GM23338 (cell line): ENCODE results near the gene NIFK. TPM values are rescaled to one million over a fixed set of nuclear protein-coding genes. Genes with fewer than 3 reads are reported as not detected.

ENCODE experiments used
- ATAC-seq: fragments of 200-7000 bp; cut with Tn5 transposase; 3 replicates; pipeline ENCODE4 v1.9.1; 2020
- DNase-seq: peaks from one replicate; pipeline ENCODE4 v3.0.0-alpha.2; 2015; ENCODE audit warnings: low spot score
- H2AFZ ChIP-seq: fragments of 200-600 bp; sonication (generic); 2 replicates; pipeline ENCODE4 v1.8.0; 2016; ENCODE audit warnings: antibody characterized with exemption, mild to moderate bottlenecking, moderate library complexity
- H3F3A ChIP-seq: fragments of 200-600 bp; sonication (generic); replicated peaks from 2 replicates; pipeline ENCODE4 v1.8.0; 2017; ENCODE audit warnings: antibody characterized with exemption, mixed run types, low read depth
- H3K27ac ChIP-seq: fragments of 200-600 bp; sonication (generic); 2 replicates; pipeline ENCODE4 v1.6.1; 2016; ENCODE audit warnings: low read depth
- H3K27me3 ChIP-seq: fragments of 200-600 bp; sonication (generic); 2 replicates; pipeline ENCODE4 v1.8.0; 2016; ENCODE audit warnings: mild to moderate bottlenecking, mixed run types, moderate library complexity; ENCODE audit not compliant: insufficient read depth
- H3K36me3 ChIP-seq: fragments of 200-600 bp; sonication (generic); 2 replicates; pipeline ENCODE4 v1.8.0; 2016; ENCODE audit warnings: mild to moderate bottlenecking; ENCODE audit not compliant: insufficient read depth
- H3K4me1 ChIP-seq: fragments of 200-600 bp; sonication (generic); 2 replicates; pipeline ENCODE4 v1.8.0; 2016; ENCODE audit warnings: mild to moderate bottlenecking, moderate library complexity; ENCODE audit not compliant: insufficient read depth
- H3K4me2 ChIP-seq: fragments of 200-600 bp; sonication (generic); 2 replicates; pipeline ENCODE4 v1.7.1; 2017; ENCODE audit warnings: mixed run types
- H3K4me3 ChIP-seq: fragments of 200-600 bp; sonication (generic); 2 replicates; pipeline ENCODE4 v1.6.1; 2016; ENCODE audit warnings: mixed run types
- H3K79me2 ChIP-seq: fragments of 200-600 bp; sonication (generic); replicated peaks from 2 replicates; pipeline ENCODE4 v1.8.0; 2017; ENCODE audit warnings: mild to moderate bottlenecking; ENCODE audit not compliant: insufficient read depth
- H3K9me2 ChIP-seq: fragments of 200-600 bp; sonication (generic); 2 replicates; pipeline ENCODE4 v1.8.0; 2017; ENCODE audit not compliant: insufficient read depth
- H4K20me1 ChIP-seq: fragments of 200-600 bp; sonication (generic); replicated peaks from 2 replicates; pipeline ENCODE4 v1.8.0; 2017; ENCODE audit warnings: mild to moderate bottlenecking; ENCODE audit not compliant: insufficient read depth
- H3K27ac Mint-ChIP-seq: 2 replicates; pipeline ENCODE4 v1.8.0; 2020; ENCODE audit warnings: inconsistent platforms, mild to moderate bottlenecking, moderate library complexity, mixed read lengths
- H3K27me3 Mint-ChIP-seq: 3 replicates; pipeline ENCODE4 v1.8.0; 2022; ENCODE audit warnings: low read depth, mild to moderate bottlenecking, moderate library complexity, mixed read lengths, inconsistent platforms; ENCODE audit not compliant: insufficient read depth, poor library complexity
- H3K36me3 Mint-ChIP-seq: 3 replicates; pipeline ENCODE4 v1.8.0; 2021; ENCODE audit warnings: low read depth, mild to moderate bottlenecking, inconsistent platforms, moderate library complexity, mixed read lengths
- H3K4me1 Mint-ChIP-seq: 3 replicates; pipeline ENCODE4 v1.8.0; 2020; ENCODE audit warnings: mild to moderate bottlenecking, inconsistent platforms, mixed read lengths
- H3K4me3 Mint-ChIP-seq: 3 replicates; pipeline ENCODE4 v1.8.0; 2021; ENCODE audit warnings: moderate library complexity, mild to moderate bottlenecking, inconsistent platforms, mixed read lengths
- H3K9me3 Mint-ChIP-seq: 3 replicates; pipeline ENCODE4 v1.8.0; 2020; ENCODE audit warnings: moderate library complexity, mild to moderate bottlenecking, inconsistent platforms, mixed read lengths
- EZH2phosphoT487 ChIP-seq: fragments of 200-600 bp; sonication (generic); IDR thresholded peaks from one replicate; pipeline ENCODE4 v1.8.1; 2018; ENCODE audit warnings: antibody characterized with exemption; ENCODE audit not compliant: unreplicated experiment
- JUNB ChIP-seq: IDR thresholded peaks from one replicate; pipeline ENCODE4 v1.6.1; 2016; ENCODE audit warnings: antibody characterized with exemption; ENCODE audit not compliant: unreplicated experiment
- NANOG ChIP-seq: IDR thresholded peaks from 2 replicates; pipeline ENCODE4 v1.6.1; 2016; ENCODE audit warnings: antibody characterized with exemption, borderline replicate concordance
- POLR2AphosphoS5 ChIP-seq: IDR thresholded peaks from 2 replicates; pipeline ENCODE4 v1.6.1; 2016; ENCODE audit warnings: antibody characterized with exemption, low read depth
- STAT1 ChIP-seq: IDR thresholded peaks from one replicate; pipeline ENCODE4 v1.6.1; 2016; ENCODE audit warnings: antibody characterized with exemption; ENCODE audit not compliant: unreplicated experiment
- ZNF114 ChIP-seq: fragments of 250-450 bp; sonication (Bioruptor Pico); IDR thresholded peaks from 2 replicates; pipeline ENCODE4 v1.5.0; 2020; ENCODE audit warnings: mild to moderate bottlenecking, moderate library complexity
- ZNF331 ChIP-seq: fragments of 250-450 bp; sonication (Bioruptor Pico); IDR thresholded peaks from 2 replicates; pipeline ENCODE4 v1.5.0; 2020; ENCODE audit warnings: low read depth, mild to moderate bottlenecking, moderate library complexity
- polyA plus RNA-seq: library from polyadenylated mRNA; unstranded; fragments of >200 nt; fragmentation: Nextera tagmentation; extraction: Ambion mirVana; gene quantifications from 2 replicates; pipeline ENCODE4 v1.2.1, GENCODE V29; 2016
- total RNA-seq: library from RNA; depleted of rRNA; stranded (reverse); fragments of >200 nt; shearing (Covaris generic); gene quantifications from 2 replicates; pipeline ENCODE4 v1.2.3, GENCODE V29; 2014
- TF ChIP-seq, protein P1 (sequence below): fragments of 250-450 bp; sonication (Bioruptor Pico); IDR thresholded peaks from 2 replicates; pipeline ENCODE4 v1.5.0; 2020; ENCODE audit warnings: mild to moderate bottlenecking, moderate library complexity
- TF ChIP-seq, protein P2 (sequence below): IDR thresholded peaks from 2 replicates; pipeline ENCODE4 v1.6.1; 2016; ENCODE audit warnings: antibody characterized with exemption
- TF ChIP-seq, protein P3 (sequence below): IDR thresholded peaks from one replicate; pipeline ENCODE4 v1.6.1; 2018; ENCODE audit warnings: antibody characterized with exemption; ENCODE audit not compliant: unreplicated experiment

NIFK gene
- total and polyA plus RNA-seq, 2 experiments from 2014 or later: 106 to 289 TPM

DNA sequence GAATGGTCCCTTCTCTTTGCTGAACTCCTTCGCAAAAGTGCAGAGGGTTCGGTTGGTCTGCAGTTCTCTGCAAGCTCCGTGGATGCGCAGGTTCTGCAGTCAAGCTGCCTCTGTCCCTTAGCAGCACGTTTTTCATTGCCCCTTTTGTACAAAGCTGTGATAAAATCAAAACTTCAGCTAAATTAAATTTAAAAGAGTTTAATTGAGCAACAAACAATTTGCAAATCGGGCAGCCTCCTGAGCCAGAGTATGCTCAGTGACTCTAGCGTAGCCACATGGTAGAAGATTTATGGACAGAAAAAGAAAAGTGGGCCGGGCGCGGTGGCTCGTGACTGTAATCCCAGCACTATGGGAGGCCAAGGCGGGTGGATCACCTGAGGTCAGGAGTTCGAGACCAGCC is 37.6 kb upstream of the NIFK start (continued):
- TF ChIP-seq, protein P1, sequence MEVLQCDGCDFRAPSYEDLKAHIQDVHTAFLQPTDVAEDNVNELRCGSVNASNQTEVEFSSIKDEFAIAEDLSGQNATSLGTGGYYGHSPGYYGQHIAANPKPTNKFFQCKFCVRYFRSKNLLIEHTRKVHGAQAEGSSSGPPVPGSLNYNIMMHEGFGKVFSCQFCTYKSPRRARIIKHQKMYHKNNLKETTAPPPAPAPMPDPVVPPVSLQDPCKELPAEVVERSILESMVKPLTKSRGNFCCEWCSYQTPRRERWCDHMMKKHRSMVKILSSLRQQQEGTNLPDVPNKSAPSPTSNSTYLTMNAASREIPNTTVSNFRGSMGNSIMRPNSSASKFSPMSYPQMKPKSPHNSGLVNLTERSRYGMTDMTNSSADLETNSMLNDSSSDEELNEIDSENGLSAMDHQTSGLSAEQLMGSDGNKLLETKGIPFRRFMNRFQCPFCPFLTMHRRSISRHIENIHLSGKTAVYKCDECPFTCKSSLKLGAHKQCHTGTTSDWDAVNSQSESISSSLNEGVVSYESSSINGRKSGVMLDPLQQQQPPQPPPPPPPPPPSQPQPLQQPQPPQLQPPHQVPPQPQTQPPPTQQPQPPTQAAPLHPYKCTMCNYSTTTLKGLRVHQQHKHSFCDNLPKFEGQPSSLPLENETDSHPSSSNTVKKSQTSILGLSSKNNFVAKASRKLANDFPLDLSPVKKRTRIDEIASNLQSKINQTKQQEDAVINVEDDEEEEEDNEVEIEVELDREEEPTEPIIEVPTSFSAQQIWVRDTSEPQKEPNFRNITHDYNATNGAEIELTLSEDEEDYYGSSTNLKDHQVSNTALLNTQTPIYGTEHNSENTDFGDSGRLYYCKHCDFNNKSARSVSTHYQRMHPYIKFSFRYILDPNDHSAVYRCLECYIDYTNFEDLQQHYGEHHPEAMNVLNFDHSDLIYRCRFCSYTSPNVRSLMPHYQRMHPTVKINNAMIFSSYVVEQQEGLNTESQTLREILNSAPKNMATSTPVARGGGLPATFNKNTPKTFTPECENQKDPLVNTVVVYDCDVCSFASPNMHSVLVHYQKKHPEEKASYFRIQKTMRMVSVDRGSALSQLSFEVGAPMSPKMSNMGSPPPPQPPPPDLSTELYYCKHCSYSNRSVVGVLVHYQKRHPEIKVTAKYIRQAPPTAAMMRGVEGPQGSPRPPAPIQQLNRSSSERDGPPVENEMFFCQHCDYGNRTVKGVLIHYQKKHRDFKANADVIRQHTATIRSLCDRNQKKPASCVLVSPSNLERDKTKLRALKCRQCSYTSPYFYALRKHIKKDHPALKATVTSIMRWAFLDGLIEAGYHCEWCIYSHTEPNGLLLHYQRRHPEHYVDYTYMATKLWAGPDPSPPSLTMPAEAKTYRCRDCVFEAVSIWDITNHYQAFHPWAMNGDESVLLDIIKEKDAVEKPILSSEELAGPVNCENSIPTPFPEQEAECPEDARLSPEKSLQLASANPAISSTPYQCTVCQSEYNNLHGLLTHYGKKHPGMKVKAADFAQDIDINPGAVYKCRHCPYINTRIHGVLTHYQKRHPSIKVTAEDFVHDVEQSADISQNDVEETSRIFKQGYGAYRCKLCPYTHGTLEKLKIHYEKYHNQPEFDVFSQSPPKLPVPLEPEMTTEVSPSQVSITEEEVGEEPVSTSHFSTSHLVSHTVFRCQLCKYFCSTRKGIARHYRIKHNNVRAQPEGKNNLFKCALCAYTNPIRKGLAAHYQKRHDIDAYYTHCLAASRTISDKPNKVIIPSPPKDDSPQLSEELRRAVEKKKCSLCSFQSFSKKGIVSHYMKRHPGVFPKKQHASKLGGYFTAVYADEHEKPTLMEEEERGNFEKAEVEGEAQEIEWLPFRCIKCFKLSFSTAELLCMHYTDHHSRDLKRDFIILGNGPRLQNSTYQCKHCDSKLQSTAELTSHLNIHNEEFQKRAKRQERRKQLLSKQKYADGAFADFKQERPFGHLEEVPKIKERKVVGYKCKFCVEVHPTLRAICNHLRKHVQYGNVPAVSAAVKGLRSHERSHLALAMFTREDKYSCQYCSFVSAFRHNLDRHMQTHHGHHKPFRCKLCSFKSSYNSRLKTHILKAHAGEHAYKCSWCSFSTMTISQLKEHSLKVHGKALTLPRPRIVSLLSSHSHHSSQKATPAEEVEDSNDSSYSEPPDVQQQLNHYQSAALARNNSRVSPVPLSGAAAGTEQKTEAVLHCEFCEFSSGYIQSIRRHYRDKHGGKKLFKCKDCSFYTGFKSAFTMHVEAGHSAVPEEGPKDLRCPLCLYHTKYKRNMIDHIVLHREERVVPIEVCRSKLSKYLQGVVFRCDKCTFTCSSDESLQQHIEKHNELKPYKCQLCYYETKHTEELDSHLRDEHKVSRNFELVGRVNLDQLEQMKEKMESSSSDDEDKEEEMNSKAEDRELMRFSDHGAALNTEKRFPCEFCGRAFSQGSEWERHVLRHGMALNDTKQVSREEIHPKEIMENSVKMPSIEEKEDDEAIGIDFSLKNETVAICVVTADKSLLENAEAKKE (CRISPR knock-in tag): no peak
- no peak for TF ChIP-seq JUNB
- no peak for TF ChIP-seq ZNF331 (CRISPR knock-in tag)
- no peak for TF ChIP-seq POLR2AphosphoS5
- TF ChIP-seq STAT1: no peak
- TF ChIP-seq NANOG: no peak

DNA sequence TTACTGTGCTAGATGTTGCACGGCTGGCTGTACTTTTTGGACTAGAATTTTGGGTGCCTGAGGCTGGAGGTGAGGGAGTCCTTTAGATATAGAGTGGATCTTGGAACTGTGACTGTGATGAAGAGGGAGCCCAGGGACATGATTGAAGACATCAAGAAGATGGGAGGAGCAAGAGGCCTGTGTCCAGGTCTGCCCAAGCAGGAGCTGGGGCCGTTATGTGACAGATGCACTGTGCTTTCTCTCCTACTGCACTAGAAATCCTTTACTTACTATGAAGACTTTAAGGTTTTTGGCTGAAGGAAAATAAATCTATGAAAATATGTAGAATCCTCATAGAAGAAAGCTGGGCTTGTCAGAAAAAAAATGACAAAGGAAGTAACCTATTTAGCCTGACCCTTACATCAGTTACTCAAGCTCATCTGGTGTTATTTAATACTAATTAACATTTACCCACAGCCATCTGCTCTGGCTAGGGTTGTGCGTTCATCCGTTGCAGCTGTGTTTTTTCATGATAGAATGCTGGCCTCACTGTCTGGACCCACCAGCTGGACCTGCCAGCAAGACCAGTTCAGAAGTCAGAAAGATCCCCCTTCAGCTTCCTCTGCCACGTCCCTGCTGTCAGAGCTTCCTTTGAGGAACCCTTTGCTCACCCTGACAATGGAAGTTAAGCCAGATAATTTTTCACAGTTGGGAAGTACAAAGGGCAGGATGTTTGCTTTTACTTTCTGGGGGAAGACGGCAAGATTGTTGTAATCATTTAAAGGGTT is 35.5 kb upstream of the NIFK start:
- Histone ChIP-seq H3K9me2 (no peaks in the 10 kb centered on the region), H3K4me1 (peaks cover 5% of the 10 kb centered on the region; the same call in 1 of the 2 replicates), H3K79me2 (no peaks in the 10 kb centered on the region), H4K20me1 (0 out of 2 replicates have a peak, but pooled peaks cover 6% of the 10 kb centered on the region), H3K27me3 (no peaks in the 10 kb centered on the region), H3K27ac (no peak overlapping the region), H3F3A (0 out of 2 replicates have a peak, but pooled peaks cover 4% of the 10 kb centered on the region), H3K4me3 (no peak overlapping the region), H3K4me2 (no peak overlapping the region), H2AFZ (no peak overlapping the region), H3K36me3 (peaks cover 15% of the 10 kb centered on the region)
- no peak for DNase-seq
- TF ChIP-seq, protein P2, sequence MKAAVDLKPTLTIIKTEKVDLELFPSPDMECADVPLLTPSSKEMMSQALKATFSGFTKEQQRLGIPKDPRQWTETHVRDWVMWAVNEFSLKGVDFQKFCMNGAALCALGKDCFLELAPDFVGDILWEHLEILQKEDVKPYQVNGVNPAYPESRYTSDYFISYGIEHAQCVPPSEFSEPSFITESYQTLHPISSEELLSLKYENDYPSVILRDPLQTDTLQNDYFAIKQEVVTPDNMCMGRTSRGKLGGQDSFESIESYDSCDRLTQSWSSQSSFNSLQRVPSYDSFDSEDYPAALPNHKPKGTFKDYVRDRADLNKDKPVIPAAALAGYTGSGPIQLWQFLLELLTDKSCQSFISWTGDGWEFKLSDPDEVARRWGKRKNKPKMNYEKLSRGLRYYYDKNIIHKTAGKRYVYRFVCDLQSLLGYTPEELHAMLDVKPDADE: no peak
- TF ChIP-seq, protein P3, sequence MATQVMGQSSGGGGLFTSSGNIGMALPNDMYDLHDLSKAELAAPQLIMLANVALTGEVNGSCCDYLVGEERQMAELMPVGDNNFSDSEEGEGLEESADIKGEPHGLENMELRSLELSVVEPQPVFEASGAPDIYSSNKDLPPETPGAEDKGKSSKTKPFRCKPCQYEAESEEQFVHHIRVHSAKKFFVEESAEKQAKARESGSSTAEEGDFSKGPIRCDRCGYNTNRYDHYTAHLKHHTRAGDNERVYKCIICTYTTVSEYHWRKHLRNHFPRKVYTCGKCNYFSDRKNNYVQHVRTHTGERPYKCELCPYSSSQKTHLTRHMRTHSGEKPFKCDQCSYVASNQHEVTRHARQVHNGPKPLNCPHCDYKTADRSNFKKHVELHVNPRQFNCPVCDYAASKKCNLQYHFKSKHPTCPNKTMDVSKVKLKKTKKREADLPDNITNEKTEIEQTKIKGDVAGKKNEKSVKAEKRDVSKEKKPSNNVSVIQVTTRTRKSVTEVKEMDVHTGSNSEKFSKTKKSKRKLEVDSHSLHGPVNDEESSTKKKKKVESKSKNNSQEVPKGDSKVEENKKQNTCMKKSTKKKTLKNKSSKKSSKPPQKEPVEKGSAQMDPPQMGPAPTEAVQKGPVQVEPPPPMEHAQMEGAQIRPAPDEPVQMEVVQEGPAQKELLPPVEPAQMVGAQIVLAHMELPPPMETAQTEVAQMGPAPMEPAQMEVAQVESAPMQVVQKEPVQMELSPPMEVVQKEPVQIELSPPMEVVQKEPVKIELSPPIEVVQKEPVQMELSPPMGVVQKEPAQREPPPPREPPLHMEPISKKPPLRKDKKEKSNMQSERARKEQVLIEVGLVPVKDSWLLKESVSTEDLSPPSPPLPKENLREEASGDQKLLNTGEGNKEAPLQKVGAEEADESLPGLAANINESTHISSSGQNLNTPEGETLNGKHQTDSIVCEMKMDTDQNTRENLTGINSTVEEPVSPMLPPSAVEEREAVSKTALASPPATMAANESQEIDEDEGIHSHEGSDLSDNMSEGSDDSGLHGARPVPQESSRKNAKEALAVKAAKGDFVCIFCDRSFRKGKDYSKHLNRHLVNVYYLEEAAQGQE: no peak
- TF ChIP-seq JUNB (no peak), ZNF114 (no peak), EZH2phosphoT487 (no peak)
- ATAC-seq: no peak
- Mint-ChIP-seq H3K27me3 (no peaks in the 10 kb centered on the region), H3K36me3 (peaks cover 12% of the 10 kb centered on the region), H3K9me3 (no peaks in the 10 kb centered on the region), H3K4me1 (peaks cover 7% of the 10 kb centered on the region; the same call in 1 of the 3 replicates), H3K27ac (no peak overlapping the region), H3K4me3 (no peak overlapping the region)
